GM21381 (cell line): ENCODE measurements around the gene ERN1.

Experiments used
- ATAC-seq: cut with Tn5 transposase; IDR thresholded peaks from one replicate; pipeline ENCODE4 v1.9.1; 2021; ENCODE audit warnings: mild to moderate bottlenecking, moderate library complexity; ENCODE audit not compliant: unreplicated experiment

Gene ERN1

DNA sequence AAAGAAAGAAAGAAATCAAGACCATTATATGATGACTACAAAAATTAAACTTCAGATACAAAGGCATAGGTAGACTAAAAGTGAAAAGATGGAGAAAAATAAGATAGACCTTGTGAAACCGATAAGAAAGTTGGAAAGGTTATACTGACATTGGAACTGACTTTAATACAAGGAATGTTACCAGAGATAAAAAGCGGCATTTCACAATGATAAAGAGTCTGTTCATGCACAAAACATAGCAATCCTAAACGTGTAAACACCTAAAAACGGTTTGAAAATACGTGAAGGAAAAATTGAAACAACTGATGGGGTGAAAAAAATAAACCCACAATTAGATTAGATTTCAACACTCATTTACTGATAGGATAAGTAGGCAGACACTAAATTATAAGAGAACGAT, 9.6 kb upstream of the ERN1 start:
- ATAC-seq = no peak

- no peak for ATAC-seq
Measured at GRCh38 chr17:64138441-64138840, 8.5 kb upstream of the ERN1 start.

GRCh38 chr17:64135000-64135399, 5.1 kb upstream of the ERN1 start:
- no peak for ATAC-seq

DNA sequence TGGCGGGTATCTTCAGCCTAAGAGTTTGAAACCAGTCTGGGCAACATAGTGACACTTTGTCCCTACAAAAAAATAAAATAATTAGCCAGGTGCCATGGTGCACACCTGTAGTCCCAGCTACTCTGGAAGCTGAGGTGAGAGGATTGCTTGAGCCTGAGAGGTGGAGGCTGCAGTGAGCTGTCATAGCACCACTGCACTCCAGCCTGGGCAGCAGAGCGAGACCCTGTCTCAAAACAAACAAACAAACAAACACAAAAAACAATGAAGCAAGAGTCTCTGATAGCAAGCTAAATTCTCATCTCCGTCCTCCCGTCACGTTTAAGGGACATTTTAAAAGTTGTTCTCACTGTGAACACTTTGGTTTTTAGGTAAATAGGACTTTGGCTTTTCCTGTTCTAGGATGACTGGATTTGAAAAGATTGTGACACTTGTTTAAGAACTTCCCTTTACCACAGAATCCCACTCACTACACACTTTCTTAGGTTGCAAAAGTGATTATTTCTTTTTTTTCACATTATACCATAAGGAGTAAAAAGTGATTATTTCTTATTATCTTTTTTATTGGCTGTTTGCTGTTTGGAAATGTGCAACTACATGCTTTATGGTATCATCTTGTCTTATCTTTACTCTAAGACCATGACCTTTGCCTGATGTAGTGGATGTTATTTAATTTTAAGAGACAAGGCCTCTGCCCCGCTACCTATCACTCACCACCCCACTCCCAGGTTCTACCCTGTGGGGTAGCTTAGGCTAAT, 4.4 kb upstream of the ERN1 start:
- ATAC-seq = no peak

- no peak for ATAC-seq
Measured at GRCh38 chr17:64133546-64134215, 3.7 kb upstream of the ERN1 start.

GRCh38 chr17:64131606-64132270, 1.8 kb upstream of the ERN1 start:
- ATAC-seq = no peak

DNA sequence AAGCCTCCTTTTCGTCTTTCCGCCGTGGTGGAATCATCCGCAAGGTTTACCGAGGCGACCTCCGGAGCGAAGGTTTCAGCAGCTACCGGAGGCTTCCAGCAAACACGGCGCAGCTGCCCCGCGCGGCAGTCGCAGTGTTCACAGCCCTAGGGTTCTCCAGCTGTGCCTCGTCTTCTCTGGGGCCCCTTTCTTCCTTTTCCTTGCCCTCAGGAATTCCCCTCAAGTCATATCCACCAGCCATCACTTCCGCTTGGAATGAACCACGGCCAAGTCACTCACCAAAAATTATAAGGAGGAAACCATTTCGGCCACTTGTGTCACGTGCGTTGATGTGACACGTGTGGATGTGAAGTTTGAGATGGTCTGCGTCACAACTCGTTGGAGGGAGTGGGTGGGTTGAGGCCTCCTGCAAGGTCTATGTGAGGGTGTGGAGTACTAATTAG, 636 bp upstream of the ERN1 start:
- peak; percentile 2 for ATAC-seq

DNA sequence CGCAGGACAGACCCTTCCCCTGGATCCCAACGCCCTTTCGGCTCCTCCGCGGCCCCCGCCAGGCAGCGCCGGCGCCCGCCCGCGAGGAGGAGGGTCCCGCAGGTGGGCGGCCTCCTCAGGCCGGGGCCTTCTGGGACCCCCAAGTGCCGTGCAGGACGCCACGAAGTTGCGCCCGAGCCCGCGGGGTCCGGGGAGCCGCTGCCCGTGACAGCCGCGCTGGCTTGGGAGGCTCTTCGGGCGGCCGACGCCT, 504 bp downstream of the ERN1 start:
- no peak for ATAC-seq

DNA sequence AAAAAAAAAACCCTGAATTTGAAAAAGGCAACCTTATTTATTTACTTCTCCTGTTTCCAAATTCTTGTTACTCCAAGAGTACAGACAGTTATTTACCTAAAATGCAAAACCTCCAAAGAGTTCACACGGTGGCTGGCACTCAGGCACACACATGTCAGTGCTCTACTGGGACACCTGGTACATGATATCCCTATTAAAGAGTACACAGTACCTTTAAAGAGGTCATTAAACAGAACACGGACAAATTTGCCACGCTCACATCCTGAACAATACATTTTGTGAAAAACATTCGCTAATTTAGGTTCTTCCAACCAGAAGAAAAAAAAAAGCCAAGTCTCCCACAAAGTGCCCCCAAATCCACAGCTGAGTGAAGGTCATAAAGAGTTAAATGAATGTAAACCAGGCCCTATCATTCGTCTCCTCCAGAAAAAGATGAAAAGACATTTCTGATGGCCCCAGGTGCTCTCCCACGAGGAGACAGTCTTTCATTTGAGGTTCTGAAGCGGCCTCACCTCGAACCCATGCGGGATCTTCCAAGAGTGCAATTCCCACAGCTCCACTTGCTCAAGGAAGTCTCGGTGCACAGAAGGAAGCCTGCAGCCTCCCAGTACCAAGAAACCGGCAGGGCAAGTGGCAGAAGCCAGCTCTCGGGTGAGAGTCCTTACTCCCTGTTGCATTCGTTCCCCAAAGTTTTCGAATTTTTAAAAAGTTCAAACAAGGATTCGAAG, 993 bp downstream of the ERN1 start:
- ATAC-seq = no peak

DNA sequence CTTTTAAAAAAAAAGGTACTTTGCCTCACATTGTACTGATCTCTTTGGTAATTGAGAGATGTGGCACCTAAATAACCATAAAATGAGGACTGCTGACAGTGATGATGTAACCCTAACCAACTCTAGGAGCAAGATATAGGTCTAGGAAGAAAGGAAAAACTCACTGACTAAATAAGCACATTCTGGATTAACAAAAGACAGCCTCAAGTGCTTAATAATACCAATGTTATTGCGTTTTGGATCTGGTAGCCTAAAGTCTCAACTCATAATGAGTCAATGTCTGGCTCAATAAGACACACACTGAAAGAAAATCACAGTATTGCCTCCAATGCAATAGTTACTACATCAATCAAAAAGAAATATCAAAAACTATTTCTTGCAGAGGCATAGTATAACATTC, 3.0 kb downstream of the ERN1 start:
- ATAC-seq = no peak

- no peak for ATAC-seq
Measured at GRCh38 chr17:64125937-64126336, 4.0 kb downstream of the ERN1 start.

DNA sequence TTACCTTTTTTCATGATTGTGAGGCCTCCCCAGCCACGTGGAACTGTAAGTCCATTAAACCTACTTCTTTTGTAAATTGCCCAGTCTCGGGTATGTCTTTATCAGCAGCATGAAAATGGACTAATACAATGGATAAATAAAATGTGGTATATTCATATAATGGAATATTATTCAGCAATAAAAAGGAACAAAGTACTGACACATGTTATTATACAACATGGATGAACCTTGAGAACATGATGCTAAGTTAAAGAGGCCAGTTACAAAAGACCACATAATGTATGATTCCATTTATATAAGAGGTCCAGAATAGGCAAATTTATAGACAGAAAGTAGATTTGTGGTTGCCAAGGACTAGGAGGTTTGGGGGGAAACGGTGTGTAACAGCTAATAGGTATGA, 5.3 kb downstream of the ERN1 start:
- ATAC-seq = no peak

DNA sequence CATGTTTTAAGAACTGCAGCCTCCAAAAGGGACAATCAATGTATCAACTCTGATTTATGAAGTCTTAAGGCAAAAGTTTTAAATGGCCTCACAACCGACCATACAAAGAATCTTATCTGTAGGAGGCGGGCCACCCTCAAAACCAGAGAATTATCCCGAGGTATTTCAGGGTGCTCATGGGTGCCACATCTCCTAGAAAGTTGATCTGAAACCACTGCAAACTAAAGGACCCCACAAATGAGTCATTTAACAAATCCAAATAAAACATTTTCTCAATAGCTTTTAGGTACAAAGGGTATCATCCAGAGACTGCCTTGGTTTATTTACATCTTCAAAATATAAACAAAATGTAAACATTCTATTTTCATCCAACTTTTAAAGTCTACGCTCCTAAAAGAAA, 6.8 kb downstream of the ERN1 start:
- no peak for ATAC-seq

DNA sequence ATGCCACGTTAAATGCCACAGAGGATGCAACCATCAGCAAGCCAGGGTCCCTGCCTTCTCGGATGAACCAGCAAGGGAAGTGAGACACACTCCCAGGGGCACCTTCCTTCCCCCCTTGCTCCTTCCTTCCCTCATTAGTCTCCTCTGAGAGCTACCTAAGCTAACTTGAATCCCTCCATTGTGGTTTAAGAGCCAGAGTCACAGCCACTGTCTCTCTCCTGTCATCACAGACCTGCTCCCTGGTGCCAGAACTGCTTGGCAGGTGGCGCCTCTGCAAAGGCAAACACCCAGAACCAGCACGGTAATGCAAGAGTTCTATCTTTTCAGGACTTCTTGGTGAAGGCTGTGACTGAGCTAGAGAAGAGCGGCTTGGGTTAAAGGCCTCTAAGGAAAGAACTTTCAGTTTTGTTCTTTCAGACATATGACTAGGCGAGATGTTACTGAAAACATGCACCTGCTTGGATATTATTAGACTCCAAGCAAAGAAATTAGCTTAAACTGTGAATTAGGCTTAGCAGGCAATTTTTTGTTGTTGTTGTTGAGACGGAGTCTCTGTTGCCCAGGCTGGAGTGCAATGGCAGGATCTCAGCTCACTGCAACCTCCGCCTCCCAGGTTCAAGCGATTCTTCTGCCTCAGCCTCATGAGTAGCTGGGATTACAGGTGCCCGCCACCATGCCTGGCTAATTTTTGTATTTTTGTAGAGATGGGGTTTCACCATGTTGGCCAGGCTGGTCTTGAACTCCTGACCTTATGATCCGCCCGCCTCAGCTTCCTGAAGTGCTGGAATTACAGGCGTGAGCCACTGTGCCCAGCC, 8.8 kb downstream of the ERN1 start:
- peak; percentile 72 for ATAC-seq

DNA sequence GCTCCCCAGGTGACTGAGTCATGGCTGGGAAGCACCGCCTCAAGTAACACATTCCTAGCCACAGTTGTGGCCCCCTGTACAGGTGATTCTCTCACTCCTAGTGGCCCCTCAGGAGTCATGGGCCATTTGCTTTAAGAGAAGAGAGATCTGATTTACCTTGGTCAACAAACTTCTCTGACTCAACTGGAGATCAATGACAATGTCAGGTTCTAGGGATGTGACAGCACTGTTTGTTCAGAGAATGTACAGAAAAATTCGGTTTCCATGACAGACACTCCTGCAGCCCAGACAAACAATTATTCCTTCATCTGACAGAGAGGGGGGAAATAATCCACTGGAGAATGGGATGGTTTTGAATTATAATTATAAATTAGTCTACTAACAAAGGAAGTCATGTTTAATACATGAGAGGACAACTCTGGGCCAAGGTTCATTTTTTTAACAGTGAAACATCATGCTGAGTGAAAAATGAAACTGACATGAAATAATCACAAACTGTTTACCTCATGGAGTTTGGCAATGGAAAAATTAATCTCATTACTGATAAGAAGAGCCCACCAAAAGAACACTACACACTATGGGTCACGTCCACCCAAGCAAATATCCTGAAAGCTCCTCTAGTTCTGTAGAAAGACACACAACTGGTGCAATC, 9.7 kb downstream of the ERN1 start:
- ATAC-seq = no peak

DNA sequence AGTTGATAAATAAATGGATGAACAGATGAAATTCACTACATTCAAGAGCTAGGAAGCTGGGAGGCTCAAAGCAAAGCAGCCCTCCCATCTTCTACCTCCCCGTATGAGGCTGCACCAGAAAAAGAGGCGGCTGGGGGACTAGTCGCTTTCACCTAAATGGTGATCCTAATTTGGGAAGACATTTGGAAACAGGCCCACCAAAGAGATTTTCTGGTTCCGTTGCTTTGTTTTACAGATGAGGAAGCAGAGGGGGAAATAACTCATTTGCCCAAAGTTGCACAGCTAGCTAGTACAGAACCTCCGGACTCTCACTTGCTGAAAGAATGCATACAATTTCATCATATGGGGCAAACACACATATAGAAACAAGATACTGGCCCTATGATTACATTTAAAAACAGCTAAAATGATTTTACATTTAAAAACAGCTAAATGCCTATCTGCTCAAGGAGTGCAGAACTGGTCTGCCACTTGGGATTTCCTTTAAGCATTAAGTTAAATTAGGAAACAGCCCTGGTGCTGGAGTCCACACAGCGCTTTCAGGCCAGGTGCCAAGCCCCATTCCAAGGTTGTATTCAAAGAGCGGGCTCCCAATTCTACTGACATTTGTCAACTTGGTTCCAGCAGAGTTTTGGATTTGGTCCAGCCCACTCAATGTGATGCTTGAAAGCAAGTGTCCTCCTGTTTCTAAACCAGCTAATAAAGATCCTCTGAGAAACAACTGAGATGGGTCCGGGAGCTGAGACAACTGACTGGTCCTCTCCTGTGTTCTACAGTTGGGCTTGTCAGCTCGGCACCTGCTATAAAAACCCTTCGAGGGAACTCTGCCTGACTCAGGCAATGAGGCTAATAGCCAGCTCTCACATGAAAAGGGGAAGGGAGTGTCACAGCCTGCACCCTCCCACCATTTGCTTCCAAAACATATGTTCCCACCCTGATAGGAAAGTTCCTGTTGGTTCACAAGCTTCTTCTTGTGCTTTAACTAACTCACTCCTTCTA, 11.7 kb downstream of the ERN1 start:
- ATAC-seq = no peak

GRCh38 chr17:64115822-64116534, 14.0 kb downstream of the ERN1 start:
- ATAC-seq = no peak

- ATAC-seq = no peak
Measured at GRCh38 chr17:64115043-64115698, 14.8 kb downstream of the ERN1 start.
